GM12878 (cell line): ENCODE results near the gene RABGEF1. TPM values are rescaled to one million over a fixed set of nuclear protein-coding genes. Genes with fewer than 3 reads are reported as not detected.
A peak's percentile ranks its signal among the peaks of the same experiment; 100 is the strongest.

Experiments used
- BCL11A ChIP-seq: IDR thresholded peaks from 2 replicates; pipeline ENCODE4 v1.6.1; 2011; ENCODE audit warnings: low read depth, low read length
- MTA3 ChIP-seq: IDR thresholded peaks from 2 replicates; pipeline ENCODE4 v1.6.1; 2012; ENCODE audit warnings: low read length, inconsistent platforms, borderline replicate concordance
- PAX5 ChIP-seq: IDR thresholded peaks from 2 replicates; pipeline ENCODE4 v1.6.1; 2011; ENCODE audit warnings: low read depth, low read length, borderline replicate concordance
- PML ChIP-seq: IDR thresholded peaks from 2 replicates; pipeline ENCODE4 v1.6.1; 2012; ENCODE audit warnings: low read length, inconsistent platforms
- RAD51 ChIP-seq: fragments of 450-650 bp; IDR thresholded peaks from 2 replicates; pipeline ENCODE4 v1.6.1; 2016; ENCODE audit warnings: moderate library complexity, mild to moderate bottlenecking, inconsistent platforms
- polyA plus RNA-seq, 11 experiments: library from polyadenylated mRNA; depleted of rRNA in 4 of 11; unstranded in 6 of 11; stranded (reverse) in 5 of 11; fragments of >200 nt; fragmentation: Nextera tagmentation in 4 of 11; fragmentation: Illumina TruSeq in 1 of 11; extraction: Ambion mirVana in 4 of 11; extraction: Trizol in 1 of 11; gene quantifications; 1 replicate in 1 of 11; 2 replicates in 10 of 11; pipeline versions ENCODE4 v1.2.1 to v1.2.3, GENCODE V29; 2011 to 2016; ENCODE audit warnings: inconsistent platforms in 2 of 11, missing spikeins in 2 of 11, low read depth in 1 of 11
- total RNA-seq, 4 experiments: library from RNA; depleted of rRNA in 3 of 4; stranded (reverse); fragments of >200 nt in 3 of 4; fragmentation: Illumina TruSeq in 1 of 4; extraction: Trizol in 1 of 4; gene quantifications; 2 replicates each; pipeline versions ENCODE4 v1.2.1 to v1.2.3, GENCODE V29; 2013 to 2021
- TF ChIP-seq, protein P1 (sequence below): fragments of 450-650 bp; IDR thresholded peaks from 2 replicates; pipeline ENCODE4 v1.6.1; 2014; ENCODE audit warnings: mild to moderate bottlenecking
- TF ChIP-seq, protein P2 (sequence below): IDR thresholded peaks from 2 replicates; pipeline ENCODE4 v1.6.1; 2012; ENCODE audit warnings: low read length, inconsistent platforms
- TF ChIP-seq, protein P3 (sequence below): fragments of 450-650 bp; IDR thresholded peaks from 2 replicates; pipeline ENCODE4 v1.6.1; 2017; ENCODE audit warnings: low read depth, mild to moderate bottlenecking, moderate library complexity
- TF ChIP-seq, protein P4 (sequence below): fragments of 450-650 bp; formaldehyde crosslinking; IDR thresholded peaks from 2 replicates; pipeline ENCODE4 v1.5.0; 2022; ENCODE audit warnings: mild to moderate bottlenecking, missing genetic modification characterization
- TF ChIP-seq, protein P5 (sequence below): IDR thresholded peaks from 2 replicates; pipeline ENCODE4 v1.6.1; 2011; ENCODE audit warnings: borderline replicate concordance, low read depth, mild to moderate bottlenecking, moderate library complexity, mixed read lengths, low read length; ENCODE audit not compliant: insufficient read depth; ENCODE audit errors: extremely low read length
- TF ChIP-seq, protein P6 (sequence below): IDR thresholded peaks from 2 replicates; pipeline ENCODE4 v1.6.1; 2011; ENCODE audit warnings: low read depth, low read length, improper control_type of control experiment, borderline replicate concordance
- TF ChIP-seq, protein P7 (sequence below): fragments of 450-650 bp; IDR thresholded peaks from 2 replicates; pipeline ENCODE4 v1.6.1; 2017; ENCODE audit warnings: mild to moderate bottlenecking, moderate library complexity

The RABGEF1 gene
- total and polyA plus RNA-seq, 10 of the 15 experiments (the other 5 are each of a cell fraction or from before 2014, with no cell fraction given): 10.2 to 36.4 (median 26.1) TPM

DNA sequence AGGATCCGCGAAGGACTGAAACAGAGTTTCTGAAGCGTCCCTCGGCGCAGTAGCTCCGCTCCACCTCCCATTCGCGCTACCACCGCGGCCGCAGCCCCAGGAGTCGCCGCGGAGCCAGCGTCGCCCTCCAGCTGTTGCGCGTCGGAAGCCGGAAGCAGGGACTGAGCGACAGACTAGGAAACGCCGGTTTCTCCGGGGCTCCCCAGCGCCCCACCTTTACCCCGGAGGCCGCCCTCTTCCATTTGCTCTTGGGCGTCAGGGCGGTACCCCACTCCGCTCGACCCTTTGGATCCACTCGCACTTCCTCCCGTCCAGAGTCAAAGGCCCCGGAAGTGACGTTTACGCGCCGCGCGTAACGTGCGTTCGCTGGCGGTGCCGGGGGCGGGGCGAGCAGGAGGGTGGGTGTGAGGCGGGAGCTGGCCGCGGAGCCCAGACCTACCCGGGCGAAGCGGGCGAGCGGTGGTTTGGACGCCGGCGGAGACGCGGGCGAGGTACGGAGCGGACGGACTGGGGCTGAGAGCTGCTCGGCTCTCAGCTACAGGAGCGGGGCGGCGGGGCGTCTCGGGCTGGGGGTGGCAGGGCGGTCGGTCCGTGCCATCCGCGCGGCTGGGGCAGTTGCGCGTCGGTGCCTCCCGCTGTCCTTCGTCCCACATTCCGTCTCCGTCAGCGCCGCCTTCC, at the start of gene RABGEF1 (continued):
- TF ChIP-seq, protein P1, sequence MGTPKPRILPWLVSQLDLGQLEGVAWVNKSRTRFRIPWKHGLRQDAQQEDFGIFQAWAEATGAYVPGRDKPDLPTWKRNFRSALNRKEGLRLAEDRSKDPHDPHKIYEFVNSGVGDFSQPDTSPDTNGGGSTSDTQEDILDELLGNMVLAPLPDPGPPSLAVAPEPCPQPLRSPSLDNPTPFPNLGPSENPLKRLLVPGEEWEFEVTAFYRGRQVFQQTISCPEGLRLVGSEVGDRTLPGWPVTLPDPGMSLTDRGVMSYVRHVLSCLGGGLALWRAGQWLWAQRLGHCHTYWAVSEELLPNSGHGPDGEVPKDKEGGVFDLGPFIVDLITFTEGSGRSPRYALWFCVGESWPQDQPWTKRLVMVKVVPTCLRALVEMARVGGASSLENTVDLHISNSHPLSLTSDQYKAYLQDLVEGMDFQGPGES: no peak
- TF ChIP-seq, protein P2, sequence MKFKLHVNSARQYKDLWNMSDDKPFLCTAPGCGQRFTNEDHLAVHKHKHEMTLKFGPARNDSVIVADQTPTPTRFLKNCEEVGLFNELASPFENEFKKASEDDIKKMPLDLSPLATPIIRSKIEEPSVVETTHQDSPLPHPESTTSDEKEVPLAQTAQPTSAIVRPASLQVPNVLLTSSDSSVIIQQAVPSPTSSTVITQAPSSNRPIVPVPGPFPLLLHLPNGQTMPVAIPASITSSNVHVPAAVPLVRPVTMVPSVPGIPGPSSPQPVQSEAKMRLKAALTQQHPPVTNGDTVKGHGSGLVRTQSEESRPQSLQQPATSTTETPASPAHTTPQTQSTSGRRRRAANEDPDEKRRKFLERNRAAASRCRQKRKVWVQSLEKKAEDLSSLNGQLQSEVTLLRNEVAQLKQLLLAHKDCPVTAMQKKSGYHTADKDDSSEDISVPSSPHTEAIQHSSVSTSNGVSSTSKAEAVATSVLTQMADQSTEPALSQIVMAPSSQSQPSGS: 0 out of 2 replicates have a peak, but pooled peaks have one; percentile 2
- TF ChIP-seq, protein P3, sequence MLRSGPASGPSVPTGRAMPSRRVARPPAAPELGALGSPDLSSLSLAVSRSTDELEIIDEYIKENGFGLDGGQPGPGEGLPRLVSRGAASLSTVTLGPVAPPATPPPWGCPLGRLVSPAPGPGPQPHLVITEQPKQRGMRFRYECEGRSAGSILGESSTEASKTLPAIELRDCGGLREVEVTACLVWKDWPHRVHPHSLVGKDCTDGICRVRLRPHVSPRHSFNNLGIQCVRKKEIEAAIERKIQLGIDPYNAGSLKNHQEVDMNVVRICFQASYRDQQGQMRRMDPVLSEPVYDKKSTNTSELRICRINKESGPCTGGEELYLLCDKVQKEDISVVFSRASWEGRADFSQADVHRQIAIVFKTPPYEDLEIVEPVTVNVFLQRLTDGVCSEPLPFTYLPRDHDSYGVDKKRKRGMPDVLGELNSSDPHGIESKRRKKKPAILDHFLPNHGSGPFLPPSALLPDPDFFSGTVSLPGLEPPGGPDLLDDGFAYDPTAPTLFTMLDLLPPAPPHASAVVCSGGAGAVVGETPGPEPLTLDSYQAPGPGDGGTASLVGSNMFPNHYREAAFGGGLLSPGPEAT: peak; percentile 50; the same call in 1 of the 2 replicates
- TF ChIP-seq PML: peak; percentile 73; the same call in 1 of the 2 replicates
- TF ChIP-seq RAD51: no peak
- TF ChIP-seq, protein P4, sequence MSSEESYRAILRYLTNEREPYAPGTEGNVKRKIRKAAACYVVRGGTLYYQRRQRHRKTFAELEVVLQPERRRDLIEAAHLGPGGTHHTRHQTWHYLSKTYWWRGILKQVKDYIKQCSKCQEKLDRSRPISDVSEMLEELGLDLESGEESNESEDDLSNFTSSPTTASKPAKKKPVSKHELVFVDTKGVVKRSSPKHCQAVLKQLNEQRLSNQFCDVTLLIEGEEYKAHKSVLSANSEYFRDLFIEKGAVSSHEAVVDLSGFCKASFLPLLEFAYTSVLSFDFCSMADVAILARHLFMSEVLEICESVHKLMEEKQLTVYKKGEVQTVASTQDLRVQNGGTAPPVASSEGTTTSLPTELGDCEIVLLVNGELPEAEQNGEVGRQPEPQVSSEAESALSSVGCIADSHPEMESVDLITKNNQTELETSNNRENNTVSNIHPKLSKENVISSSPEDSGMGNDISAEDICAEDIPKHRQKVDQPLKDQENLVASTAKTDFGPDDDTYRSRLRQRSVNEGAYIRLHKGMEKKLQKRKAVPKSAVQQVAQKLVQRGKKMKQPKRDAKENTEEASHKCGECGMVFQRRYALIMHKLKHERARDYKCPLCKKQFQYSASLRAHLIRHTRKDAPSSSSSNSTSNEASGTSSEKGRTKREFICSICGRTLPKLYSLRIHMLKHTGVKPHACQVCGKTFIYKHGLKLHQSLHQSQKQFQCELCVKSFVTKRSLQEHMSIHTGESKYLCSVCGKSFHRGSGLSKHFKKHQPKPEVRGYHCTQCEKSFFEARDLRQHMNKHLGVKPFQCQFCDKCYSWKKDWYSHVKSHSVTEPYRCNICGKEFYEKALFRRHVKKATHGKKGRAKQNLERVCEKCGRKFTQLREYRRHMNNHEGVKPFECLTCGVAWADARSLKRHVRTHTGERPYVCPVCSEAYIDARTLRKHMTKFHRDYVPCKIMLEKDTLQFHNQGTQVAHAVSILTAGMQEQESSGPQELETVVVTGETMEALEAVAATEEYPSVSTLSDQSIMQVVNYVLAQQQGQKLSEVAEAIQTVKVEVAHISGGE (CRISPR knock-in tag): no peak
- TF ChIP-seq, protein P5, sequence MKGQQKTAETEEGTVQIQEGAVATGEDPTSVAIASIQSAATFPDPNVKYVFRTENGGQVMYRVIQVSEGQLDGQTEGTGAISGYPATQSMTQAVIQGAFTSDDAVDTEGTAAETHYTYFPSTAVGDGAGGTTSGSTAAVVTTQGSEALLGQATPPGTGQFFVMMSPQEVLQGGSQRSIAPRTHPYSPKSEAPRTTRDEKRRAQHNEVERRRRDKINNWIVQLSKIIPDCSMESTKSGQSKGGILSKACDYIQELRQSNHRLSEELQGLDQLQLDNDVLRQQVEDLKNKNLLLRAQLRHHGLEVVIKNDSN: no peak
- no peak; the same call in 1 of the 2 replicates for TF ChIP-seq PAX5
- peak; percentile 15; the same call in 1 of the 2 replicates for TF ChIP-seq BCL11A
- no peak for TF ChIP-seq MTA3
- TF ChIP-seq, protein P6, sequence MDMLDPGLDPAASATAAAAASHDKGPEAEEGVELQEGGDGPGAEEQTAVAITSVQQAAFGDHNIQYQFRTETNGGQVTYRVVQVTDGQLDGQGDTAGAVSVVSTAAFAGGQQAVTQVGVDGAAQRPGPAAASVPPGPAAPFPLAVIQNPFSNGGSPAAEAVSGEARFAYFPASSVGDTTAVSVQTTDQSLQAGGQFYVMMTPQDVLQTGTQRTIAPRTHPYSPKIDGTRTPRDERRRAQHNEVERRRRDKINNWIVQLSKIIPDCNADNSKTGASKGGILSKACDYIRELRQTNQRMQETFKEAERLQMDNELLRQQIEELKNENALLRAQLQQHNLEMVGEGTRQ: no peak
- TF ChIP-seq, protein P7, sequence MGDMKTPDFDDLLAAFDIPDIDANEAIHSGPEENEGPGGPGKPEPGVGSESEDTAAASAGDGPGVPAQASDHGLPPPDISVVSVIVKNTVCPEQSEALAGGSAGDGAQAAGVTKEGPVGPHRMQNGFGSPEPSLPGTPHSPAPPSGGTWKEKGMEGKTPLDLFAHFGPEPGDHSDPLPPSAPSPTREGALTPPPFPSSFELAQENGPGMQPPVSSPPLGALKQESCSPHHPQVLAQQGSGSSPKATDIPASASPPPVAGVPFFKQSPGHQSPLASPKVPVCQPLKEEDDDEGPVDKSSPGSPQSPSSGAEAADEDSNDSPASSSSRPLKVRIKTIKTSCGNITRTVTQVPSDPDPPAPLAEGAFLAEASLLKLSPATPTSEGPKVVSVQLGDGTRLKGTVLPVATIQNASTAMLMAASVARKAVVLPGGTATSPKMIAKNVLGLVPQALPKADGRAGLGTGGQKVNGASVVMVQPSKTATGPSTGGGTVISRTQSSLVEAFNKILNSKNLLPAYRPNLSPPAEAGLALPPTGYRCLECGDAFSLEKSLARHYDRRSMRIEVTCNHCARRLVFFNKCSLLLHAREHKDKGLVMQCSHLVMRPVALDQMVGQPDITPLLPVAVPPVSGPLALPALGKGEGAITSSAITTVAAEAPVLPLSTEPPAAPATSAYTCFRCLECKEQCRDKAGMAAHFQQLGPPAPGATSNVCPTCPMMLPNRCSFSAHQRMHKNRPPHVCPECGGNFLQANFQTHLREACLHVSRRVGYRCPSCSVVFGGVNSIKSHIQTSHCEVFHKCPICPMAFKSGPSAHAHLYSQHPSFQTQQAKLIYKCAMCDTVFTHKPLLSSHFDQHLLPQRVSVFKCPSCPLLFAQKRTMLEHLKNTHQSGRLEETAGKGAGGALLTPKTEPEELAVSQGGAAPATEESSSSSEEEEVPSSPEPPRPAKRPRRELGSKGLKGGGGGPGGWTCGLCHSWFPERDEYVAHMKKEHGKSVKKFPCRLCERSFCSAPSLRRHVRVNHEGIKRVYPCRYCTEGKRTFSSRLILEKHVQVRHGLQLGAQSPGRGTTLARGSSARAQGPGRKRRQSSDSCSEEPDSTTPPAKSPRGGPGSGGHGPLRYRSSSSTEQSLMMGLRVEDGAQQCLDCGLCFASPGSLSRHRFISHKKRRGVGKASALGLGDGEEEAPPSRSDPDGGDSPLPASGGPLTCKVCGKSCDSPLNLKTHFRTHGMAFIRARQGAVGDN: peak; percentile 64; the same call in 1 of the 2 replicates
